AG09309 (cell line): ENCODE measurements around the gene GPR183.
A peak's percentile ranks its signal among the peaks of the same experiment; 100 is the strongest.

ENCODE experiments used
- DNase-seq: peaks from one replicate; pipeline ENCODE4 v3.0.0-alpha.2; 2010; ENCODE audit warnings: low read depth
- H3K4me3 ChIP-seq: 2 replicates; pipeline ENCODE4 v1.5.1; 2011; ENCODE audit warnings: mild to moderate bottlenecking, low read depth, low read length, moderate library complexity; ENCODE audit not compliant: control insufficient read depth
- CTCF ChIP-seq: IDR thresholded peaks from 2 replicates; pipeline ENCODE4 v1.5.1; 2011; ENCODE audit warnings: mild to moderate bottlenecking, low read depth, low read length, inconsistent platforms; ENCODE audit not compliant: insufficient read depth, control insufficient read depth; ENCODE audit errors: missing control alignments

Gene GPR183

GRCh38 chr13:99271249-99271648 is 36.0 kb downstream of the GPR183 start:
- no peak for TF ChIP-seq CTCF
- DNase-seq: no peak
- H3K4me3 ChIP-seq: no peak overlapping the region

GRCh38 chr13:99270518-99270917 is 36.7 kb downstream of the GPR183 start:
- DNase-seq: no peak
- no peak overlapping the region for H3K4me3 ChIP-seq

GRCh38 chr13:99269627-99270241 is 37.5 kb downstream of the GPR183 start:
- TF ChIP-seq CTCF: peak; percentile 79
- peak; percentile 40 for DNase-seq
- no peak overlapping the region for H3K4me3 ChIP-seq

More at GRCh38 chr13:99270518-99270917, 36.7 kb downstream of the GPR183 start:
- no peak for TF ChIP-seq CTCF

GRCh38 chr13:99268822-99269221 is 38.4 kb downstream of the GPR183 start:
- H3K4me3 ChIP-seq: no peak overlapping the region
- no peak for TF ChIP-seq CTCF
- no peak for DNase-seq

GRCh38 chr13:99267927-99268326 is 39.3 kb downstream of the GPR183 start:
- H3K4me3 ChIP-seq: no peak overlapping the region
- TF ChIP-seq CTCF: no peak
- no peak for DNase-seq

- no peak for TF ChIP-seq CTCF
- H3K4me3 ChIP-seq: no peak overlapping the region
- no peak for DNase-seq
Measured at GRCh38 chr13:99266827-99267226, 40.4 kb downstream of the GPR183 start.
